ENCODE data around the gene CBFA2T2. TPM values are rescaled to one million over a fixed set of nuclear protein-coding genes. Genes with fewer than 3 reads are reported as not detected.
A peak's percentile ranks its signal among the peaks of the same experiment; 100 is the strongest.

Gene CBFA2T2
- total and polyA plus RNA-seq, 10 of the 15 experiments (the other 5 are each of a cell fraction or from before 2014, with no cell fraction given): 0.61 to 8.6 (median 5.5) TPM

DNA sequence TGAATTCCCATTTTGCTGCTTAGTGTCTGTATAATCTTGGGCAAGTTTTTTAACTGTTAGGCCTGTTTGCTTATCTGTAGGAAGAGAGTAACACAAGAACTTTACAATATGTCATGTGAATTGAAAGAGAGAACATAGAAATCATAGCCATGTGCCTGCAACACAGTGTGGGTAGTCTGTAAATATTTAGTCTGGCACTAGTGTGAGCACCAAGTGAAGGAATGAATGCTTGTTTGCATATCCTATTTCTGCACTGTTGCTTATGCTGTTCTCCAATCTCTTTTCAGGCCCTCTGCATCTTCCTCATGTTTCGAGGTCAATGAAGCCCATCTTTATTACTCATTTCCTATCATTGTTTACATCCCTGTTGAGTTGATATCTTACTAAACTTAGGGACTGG is 49.2 kb downstream of the CBFA2T2 start:
- no peaks in the 10 kb centered on the region for H4K20me1 ChIP-seq (ENCODE audit: control insufficient read depth, insufficient read depth)
- TSS peak; percentile 27 for BruUV-seq (replicated peaks)
- intact Hi-C loops (cut with micrococcal nuclease; ENCODE audit: unreplicated experiment) (no loop called here), in situ Hi-C loops (cut with MboI) (no loop called here)
- H3K9ac ChIP-seq (ENCODE audit: control insufficient read depth, insufficient read depth, low read length): no peak overlapping the region
- H2AFZ ChIP-seq (ENCODE audit: control insufficient read depth, low read depth, low read length): no peak overlapping the region
- no peaks in the 10 kb centered on the region for H3K79me2 ChIP-seq (ENCODE audit: control insufficient read depth, insufficient read depth, low read length)
- H3K4me1 ChIP-seq (ENCODE audit: control insufficient read depth, insufficient read depth, low read length): no peaks in the 10 kb centered on the region
- FAIRE-seq (no peak), ATAC-seq (no peak), DNase-seq (ENCODE audit: low read depth, low spot score) (no peak)
- H3K36me3 ChIP-seq (ENCODE audit: control insufficient read depth in 2 of 2, insufficient read depth in 2 of 2, low read length in 1 of 2): no peaks in the 10 kb centered on the region
- RAD21 ChIA-PET (ENCODE audit: unreplicated experiment): no interaction called here
- TF ChIP-seq NR2C2 (IDR thresholded peaks at IDR 0.05; ENCODE audit: borderline replicate concordance, control insufficient read depth, insufficient read length, low read depth) (no peak), FOS (IDR thresholded peaks at IDR 0.05; ENCODE audit: borderline replicate concordance, extremely low read depth, insufficient read length) (no peak), EP300 (IDR thresholded peaks at IDR 0.05; ENCODE audit: borderline replicate concordance in 1 of 2, control insufficient read depth in 1 of 2, low read depth in 2 of 2, low read length in 2 of 2) (no peak), SMC3 (IDR thresholded peaks at IDR 0.05; ENCODE audit: borderline replicate concordance, low read length) (no peak), ZBTB4 (CRISPR knock-in tag; IDR thresholded peaks at IDR 0.05) (no peak), POLR2AphosphoS5 (IDR thresholded peaks at IDR 0.05; ENCODE audit: low read length) (no peak), NFYA (IDR thresholded peaks at IDR 0.05; ENCODE audit: borderline replicate concordance, low read depth, low read length) (no peak), CBFB (IDR thresholded peaks at IDR 0.05; ENCODE audit: low read depth) (no peak), KDM1A (IDR thresholded peaks at IDR 0.05; ENCODE audit: borderline replicate concordance) (no peak), ELK1 (IDR thresholded peaks at IDR 0.05; ENCODE audit: low read depth, low read length) (no peak)
- CTCF ChIA-PET: interaction anchor here (0.6 kb wide), 1 partner anchor 246 kb away, joined by 3 read pairs; no protein-coding TSS in a partner anchor
- SMC1A ChIA-PET (ENCODE audit: uncharacterized antibody, unreplicated experiment): no interaction called here
- H3K9me3 ChIP-seq (replicated peaks; ENCODE audit: control insufficient read depth, insufficient read depth, low read length): no peaks in the 10 kb centered on the region
- whole genome bisulfite sequencing (ENCODE audit: insufficient coverage, insufficient replicate concordance, low lambda C conversion rate, missing lambda C conversion rate): 94% methylated on average over 1 of the region's 1 CpG
- POLR2A ChIA-PET: interaction anchor here (0.6 kb wide), 1 partner anchor 63 kb away, joined by 3 read pairs; no protein-coding TSS in a partner anchor
- no peaks in the 10 kb centered on the region for H3K27me3 ChIP-seq (replicated peaks in 1 of 2; ENCODE audit: control insufficient read depth in 2 of 2, insufficient read depth in 2 of 2, low read length in 1 of 2)
- H3K27ac ChIP-seq (ENCODE audit: control insufficient read depth, insufficient read depth): no peak overlapping the region
- H3K4me3 ChIP-seq: no peak overlapping the region
- H3K4me2 ChIP-seq (ENCODE audit: control insufficient read depth, insufficient read depth): no peak overlapping the region
